22Rv1 (cell line): ENCODE measurements around the gene LRRC4B.

Experiments used
- H3K27ac ChIP-seq: fragments of 450-650 bp; 2 replicates; pipeline ENCODE4 v1.5.1; 2017
- ZFX ChIP-seq: fragments of 450-650 bp; IDR thresholded peaks from 2 replicates; pipeline ENCODE4 v1.6.1; 2017; ENCODE audit warnings: antibody characterized with exemption, borderline replicate concordance
- TF ChIP-seq, protein P1 (sequence below): fragments of 450-650 bp; IDR thresholded peaks from 2 replicates; pipeline ENCODE4 v1.5.1; 2017; ENCODE audit warnings: mild to moderate bottlenecking

Gene LRRC4B

DNA sequence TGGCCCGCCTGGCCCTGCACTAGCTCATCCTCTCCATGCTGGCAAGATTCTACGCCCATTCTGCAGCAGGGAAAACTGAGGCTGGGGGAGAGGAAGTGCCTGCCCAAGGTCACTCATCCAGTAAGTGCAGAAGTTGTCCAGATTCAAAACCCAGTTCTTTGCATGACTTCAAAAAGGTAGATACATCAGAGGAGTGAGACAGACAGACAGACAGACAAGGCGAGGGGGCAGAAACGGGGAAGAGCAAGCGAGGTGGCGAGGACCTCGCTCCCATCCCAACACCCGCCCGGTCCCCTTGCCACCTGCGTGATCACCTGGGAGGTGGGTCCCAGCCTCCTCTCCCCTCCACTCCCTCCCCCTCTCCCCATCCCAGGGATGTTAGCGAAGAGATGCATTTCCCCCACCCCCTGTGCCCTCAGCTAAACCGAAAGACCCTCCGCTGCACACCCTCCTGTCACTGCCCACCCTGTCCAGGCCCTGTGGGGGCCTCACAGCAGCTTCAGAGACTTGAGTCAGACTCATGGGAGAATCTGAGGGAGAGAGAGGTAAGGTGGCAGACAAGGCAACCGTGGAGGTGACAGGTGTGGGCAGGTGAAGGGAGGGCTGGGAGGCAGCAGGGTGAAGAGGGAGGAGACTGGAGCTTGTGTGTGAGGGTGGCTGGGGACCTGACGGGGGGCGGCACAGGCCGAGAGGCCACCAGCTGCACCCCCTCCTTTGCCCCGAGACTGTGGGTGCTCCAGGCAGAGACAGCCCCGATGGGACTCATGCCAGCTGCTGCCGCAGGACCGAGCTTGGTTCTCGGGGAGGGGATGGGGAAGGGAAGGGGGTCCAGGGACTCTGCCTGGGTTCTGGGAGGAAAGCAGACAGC, 18.9 kb downstream of the LRRC4B start:
- H3K27ac ChIP-seq: no peak overlapping the region
- TF ChIP-seq, protein P1, sequence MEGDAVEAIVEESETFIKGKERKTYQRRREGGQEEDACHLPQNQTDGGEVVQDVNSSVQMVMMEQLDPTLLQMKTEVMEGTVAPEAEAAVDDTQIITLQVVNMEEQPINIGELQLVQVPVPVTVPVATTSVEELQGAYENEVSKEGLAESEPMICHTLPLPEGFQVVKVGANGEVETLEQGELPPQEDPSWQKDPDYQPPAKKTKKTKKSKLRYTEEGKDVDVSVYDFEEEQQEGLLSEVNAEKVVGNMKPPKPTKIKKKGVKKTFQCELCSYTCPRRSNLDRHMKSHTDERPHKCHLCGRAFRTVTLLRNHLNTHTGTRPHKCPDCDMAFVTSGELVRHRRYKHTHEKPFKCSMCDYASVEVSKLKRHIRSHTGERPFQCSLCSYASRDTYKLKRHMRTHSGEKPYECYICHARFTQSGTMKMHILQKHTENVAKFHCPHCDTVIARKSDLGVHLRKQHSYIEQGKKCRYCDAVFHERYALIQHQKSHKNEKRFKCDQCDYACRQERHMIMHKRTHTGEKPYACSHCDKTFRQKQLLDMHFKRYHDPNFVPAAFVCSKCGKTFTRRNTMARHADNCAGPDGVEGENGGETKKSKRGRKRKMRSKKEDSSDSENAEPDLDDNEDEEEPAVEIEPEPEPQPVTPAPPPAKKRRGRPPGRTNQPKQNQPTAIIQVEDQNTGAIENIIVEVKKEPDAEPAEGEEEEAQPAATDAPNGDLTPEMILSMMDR: no peak
- TF ChIP-seq ZFX: no peak

DNA sequence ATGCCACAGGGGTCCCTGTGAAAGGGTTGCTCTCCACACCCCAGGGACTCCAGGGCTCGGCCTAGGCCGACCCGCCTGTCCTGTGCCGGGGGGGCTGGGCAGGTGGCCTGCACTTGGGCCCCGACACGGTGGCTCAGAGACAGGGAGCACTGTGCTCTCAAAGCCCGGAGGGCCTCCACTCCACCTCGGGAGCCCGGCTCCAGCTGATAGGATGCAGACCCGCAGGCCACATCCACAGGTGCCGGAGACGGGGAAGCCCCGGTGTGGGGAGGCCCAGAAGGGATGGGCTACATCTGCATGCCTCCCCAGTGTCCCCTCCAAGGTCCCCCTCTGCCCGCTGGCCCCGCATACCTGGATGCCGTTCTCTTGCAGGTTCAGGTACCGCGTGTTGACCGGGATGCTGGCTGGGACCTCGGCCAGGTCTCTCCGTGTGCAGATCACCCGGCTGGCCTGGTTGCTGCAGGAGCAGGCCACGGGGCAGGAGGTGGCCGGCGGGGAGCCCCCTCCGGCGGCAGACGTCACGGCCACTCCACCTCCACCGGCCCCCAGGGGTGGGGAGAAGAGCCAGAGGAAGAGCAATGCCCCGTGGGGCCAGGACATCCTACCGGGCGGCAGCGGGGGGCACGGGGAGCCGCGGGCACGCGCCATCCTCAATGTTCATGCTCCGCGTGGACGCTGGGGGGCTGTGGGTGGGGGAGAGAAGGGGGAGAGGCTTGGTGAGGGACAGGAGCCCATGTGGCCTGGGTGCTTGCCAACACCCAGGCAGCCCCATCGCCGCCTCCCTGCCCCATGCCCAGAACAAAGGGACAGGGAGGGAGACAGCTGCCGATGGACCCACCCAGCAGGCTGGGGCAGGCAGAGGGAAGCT, 19.8 kb downstream of the LRRC4B start:
- no peak overlapping the region for H3K27ac ChIP-seq
- TF ChIP-seq, protein P1: no peak
- TF ChIP-seq ZFX: no peak

DNA sequence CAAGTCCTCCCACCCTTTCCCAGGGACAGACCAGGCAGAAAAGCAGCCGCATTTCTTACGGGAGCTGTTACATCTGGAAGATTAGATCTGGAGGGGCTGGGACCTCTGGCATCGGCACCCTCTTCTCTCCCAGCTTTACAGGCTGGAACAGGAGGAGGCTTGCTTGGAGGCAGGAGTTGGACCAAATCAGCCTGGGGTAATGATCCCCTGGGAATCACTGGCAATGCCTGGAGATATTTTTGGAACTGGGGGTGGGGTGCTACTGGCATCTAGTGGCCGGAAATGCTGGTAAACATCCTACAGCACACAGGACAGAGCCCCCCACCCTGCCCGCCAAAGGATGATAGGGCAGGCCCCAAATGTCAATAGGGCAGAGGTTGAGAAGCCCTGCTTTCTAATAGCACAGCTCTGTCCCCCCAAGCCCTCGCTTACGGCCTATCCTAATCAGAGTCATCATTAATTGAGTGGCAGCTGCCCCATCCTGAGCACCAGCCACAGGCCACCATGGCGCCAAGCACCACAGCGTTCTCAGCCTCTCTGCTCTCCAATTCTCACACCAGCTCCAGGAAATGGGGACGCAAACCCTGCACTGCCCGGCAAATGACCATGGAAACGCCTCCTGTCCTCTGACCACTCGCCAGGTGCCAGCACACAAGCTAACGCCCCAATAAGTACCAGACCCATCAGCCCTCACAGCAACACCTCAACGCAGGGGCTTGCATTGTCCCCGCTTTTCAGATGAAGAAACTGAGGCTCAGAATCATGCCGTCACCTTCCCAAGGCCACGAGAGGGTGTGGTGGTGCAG, 20.6 kb downstream of the LRRC4B start:
- no peak for TF ChIP-seq ZFX
- TF ChIP-seq, protein P1: no peak
- H3K27ac ChIP-seq: no peak overlapping the region

DNA sequence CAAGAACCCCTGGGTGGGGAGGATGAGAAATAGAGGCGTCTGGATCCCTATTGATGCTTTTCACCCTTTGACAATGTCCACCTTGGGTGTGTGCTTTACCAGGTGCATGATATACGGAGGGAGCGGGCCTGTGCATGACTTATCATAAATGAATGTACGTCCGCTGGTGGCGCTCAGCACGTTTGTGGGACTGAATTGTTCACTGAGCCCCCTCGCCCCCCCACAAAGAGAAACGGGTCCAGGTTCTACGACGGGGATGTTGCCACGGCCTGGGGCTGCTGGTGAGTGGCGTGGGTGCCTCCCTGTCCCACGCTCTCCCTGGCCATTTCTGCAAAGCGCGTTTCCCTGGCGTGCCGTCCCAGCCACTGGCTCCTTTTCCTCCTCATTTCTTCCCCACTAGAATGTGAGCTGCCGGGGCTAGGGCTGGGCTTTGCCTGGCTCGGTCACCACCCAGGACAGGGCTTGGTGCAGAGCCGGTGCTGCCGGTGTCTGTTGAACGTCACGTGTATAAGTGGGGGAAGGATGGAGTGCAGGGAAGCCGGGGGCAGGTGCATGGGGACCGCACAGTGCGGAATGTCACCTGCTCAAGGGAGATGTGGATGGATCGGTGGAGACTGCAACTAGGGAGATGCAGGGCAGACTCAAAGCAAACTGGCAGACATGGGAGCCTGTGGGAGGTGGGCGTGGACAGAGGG, 21.6 kb downstream of the LRRC4B start:
- TF ChIP-seq, protein P1: no peak
- TF ChIP-seq ZFX: no peak
- H3K27ac ChIP-seq: no peak overlapping the region

DNA sequence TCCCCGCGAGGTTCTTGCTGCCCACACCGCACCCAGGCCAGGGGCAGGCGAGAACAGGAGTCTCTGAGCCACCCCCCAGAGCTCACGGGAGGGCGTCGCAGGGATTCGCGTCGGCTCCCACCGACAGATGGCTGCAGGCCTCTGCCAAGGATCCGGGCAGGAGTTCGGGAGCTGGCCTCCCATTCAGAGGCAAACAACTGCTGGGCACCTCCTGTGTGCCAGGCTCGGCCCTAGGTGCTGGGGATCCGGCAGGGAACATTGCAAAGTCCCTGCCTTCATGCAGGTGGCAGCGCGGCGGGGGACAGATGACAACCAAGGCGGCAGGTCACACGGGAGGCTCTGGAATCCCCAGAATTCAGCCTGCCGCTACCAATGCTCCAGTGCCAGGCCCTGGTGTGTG, 25.3 kb downstream of the LRRC4B start:
- no peak overlapping the region for H3K27ac ChIP-seq

DNA sequence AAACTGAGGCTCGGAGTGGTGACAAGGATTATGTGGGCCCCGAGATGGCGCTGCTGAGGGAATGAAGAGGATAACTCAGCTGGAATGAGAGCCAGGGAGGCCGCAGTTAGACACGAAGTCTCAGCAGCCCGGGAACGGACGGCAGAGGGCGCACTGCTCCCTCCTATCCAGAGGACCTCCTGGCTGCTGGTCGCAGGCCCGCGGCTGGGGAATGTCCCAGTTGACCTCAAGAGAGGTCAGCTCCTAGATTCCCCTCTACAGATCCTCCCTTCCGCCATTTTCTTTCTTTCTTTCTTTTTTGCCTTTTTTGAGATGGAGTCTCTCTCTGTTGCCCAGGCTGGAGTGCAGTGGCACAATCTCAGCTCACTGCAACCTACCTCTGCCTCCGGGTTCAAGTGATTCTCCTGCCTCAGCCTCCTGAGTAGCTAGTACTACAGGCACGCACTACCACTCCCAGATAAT, 30.4 kb downstream of the LRRC4B start:
- no peak overlapping the region for H3K27ac ChIP-seq
- TF ChIP-seq, protein P1: peak; percentile 97
- TF ChIP-seq ZFX: no peak

More for the DNA sequence above, 25.3 kb downstream of the LRRC4B start:
- TF ChIP-seq, protein P1: no peak
- no peak for TF ChIP-seq ZFX
